ENCODE measurements around the gene ASF1A. TPM values are rescaled to one million over a fixed set of nuclear protein-coding genes. Genes with fewer than 3 reads are reported as not detected.

ASF1A gene
- 33.1 and 36.1 TPM in 2 replicates for total RNA-seq

DNA sequence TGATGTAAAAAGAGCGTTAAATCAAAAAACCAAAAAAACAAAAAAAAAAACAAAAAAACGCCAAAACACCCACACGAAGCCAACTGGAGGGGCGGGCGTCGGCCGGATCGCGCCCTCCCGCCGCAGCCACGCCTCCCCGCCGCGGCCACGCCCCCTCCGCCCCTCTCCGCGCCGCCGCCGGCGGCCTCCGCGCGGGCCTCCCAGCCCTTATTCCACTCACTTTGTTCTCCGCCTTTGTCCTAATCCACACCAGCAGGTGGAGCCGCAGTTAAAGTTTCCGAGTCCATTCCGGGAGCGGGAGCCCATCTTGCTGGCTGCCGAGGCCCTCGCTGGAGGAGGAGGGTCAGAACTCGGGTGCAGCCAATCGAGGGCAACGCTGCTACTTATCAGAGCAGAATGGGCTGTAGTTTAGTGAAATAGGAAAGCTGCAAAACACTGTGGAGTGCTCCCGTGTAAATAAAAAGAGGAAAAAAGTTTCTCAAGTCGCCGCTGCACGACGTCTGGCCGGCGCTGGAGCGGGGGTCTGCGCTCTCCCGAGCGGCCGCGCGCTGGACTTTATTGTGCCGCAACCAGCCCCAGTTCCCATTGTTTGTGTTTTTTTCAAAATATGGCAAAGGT, at the start of gene ASF1A:
Gene ASF1A (plus strand): TSS at position 346 of the 618 bp plus-strand sequence. CDS start 262 bp downstream, at position 608.

DNA sequence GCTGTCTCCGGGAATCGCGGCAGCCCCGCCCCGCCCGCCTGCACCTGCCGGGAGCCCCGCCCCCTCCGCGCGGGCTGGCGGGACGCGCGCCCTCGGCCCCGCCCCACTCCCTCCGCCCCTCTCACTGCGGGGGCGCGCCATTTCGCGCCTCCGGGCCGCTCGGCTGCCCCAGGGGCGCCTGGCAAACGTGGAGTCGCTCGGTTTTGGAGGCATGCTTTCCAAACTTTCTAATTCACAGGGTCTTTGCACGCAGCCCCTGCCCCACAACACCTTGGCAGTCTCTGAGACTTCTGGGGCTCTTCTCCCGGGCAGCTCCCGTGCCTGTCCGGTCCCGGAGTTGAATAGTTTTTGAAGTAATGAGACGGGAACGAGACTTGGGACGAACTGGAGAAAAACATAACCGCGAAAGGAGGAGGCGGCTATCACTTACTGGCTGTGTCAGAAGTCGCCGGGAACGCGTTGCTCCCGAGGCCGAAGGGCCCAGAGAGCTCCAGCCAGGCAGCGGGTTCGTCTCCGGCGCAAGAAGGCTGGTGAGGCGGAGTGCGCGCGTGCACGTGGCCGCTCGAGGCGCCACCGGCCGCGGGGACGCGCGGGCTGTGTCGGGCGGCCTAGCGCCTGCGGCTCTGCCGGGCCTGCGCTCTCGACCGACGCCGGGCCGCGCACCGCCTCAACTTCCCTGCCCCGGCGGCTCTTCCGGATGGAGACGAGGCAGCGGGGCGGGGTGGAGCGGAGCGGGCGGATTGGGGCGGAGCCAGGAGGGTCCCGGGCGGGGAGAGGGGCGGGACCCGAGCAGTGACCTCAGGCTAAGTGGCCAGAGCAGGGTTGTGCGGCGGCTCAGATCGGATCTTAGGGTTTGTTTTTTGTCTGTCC, 40.7 kb downstream of the ASF1A start, which contains the start of gene MCM9:
Gene MCM9 (minus strand): TSS at position 699 of the 870 bp plus-strand sequence. CDS start 3,436 bp downstream, outside the sequence.

Other genes starting within 250 kb of the ASF1A start
- gene CEP85L, start 242.6 kb upstream of the ASF1A start, total RNA-seq, result 15.6 and 17.9 TPM in 2 replicates
- gene MCM9, start 41.0 kb downstream of the ASF1A start, total RNA-seq, result 15.9 and 18.5 TPM in 2 replicates
- 0.66 and 1.1 TPM in 2 replicates for gene FAM184A, start 184.5 kb downstream of the ASF1A start, total RNA-seq

Data from thoracic aorta endothelial cell (primary cell).